Cardiac atrium fibroblast (primary cell): ENCODE results near the gene MALT1. TPM values are rescaled to one million over a fixed set of nuclear protein-coding genes. Genes with fewer than 3 reads are reported as not detected.

Source experiments
- total RNA-seq: library from RNA; depleted of rRNA; stranded (reverse); fragments of >200 nt; gene quantifications from 2 replicates; pipeline ENCODE4 v1.2.3, GENCODE V29; 2015

The MALT1 gene
- 18.5 and 24.6 TPM in 2 replicates for total RNA-seq

GRCh38 chr18:58671111-58671631 is at the start of gene MALT1:
Gene MALT1, plus strand, starts transcription at chr18:58671465. Its CDS starts 179 bp downstream, at chr18:58671644.

Other genes starting within 250 kb of the MALT1 start
- 19.9 and 26.2 TPM in 2 replicates for gene ALPK2, start 42.4 kb upstream of the MALT1 start, total RNA-seq
- gene ZNF532, start 193.4 kb downstream of the MALT1 start, total RNA-seq = 27.1 and 54.1 TPM in 2 replicates